Fibroblast of pulmonary artery (primary cell): Measurements from ENCODE around the gene SPTBN1.

Experiments used
- DNase-seq: peaks from one replicate; pipeline ENCODE4 v3.0.0-alpha.2; 2010; ENCODE audit warnings: low read depth
- H3K4me3 ChIP-seq: replicated peaks from 2 replicates; pipeline ENCODE4 v1.5.1; 2011; ENCODE audit warnings: low read depth, mild to moderate bottlenecking, control low read depth, low read length, moderate library complexity
- TF ChIP-seq, protein P1 (sequence below): IDR thresholded peaks from 2 replicates; pipeline ENCODE4 v1.5.1; 2011; ENCODE audit warnings: mild to moderate bottlenecking, control low read depth, low read length, inconsistent platforms; ENCODE audit errors: missing control alignments

Gene SPTBN1

DNA sequence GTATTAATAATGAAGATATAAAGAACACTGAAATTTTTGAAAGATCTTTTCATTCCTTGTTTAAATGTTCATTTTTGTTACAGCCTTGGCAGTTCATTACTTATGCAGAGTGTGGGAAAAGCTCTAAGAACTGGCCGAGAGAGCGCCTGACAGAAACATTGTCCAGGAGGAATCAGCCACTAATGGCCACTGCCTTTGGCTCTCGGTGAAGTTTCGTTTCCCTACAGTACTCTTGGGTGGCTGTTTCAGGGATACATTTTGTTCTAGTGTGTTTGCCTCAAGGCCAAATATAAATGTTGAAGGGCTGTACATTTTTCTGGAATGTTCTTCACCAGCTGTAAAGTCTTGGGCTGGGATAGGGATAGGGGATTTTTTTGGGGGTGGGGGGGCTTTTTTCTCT lies 10.7 kb downstream of the SPTBN1 start:
- DNase-seq: no peak
- TF ChIP-seq, protein P1, sequence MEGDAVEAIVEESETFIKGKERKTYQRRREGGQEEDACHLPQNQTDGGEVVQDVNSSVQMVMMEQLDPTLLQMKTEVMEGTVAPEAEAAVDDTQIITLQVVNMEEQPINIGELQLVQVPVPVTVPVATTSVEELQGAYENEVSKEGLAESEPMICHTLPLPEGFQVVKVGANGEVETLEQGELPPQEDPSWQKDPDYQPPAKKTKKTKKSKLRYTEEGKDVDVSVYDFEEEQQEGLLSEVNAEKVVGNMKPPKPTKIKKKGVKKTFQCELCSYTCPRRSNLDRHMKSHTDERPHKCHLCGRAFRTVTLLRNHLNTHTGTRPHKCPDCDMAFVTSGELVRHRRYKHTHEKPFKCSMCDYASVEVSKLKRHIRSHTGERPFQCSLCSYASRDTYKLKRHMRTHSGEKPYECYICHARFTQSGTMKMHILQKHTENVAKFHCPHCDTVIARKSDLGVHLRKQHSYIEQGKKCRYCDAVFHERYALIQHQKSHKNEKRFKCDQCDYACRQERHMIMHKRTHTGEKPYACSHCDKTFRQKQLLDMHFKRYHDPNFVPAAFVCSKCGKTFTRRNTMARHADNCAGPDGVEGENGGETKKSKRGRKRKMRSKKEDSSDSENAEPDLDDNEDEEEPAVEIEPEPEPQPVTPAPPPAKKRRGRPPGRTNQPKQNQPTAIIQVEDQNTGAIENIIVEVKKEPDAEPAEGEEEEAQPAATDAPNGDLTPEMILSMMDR: no peak
- H3K4me3 ChIP-seq: no peak overlapping the region

DNA sequence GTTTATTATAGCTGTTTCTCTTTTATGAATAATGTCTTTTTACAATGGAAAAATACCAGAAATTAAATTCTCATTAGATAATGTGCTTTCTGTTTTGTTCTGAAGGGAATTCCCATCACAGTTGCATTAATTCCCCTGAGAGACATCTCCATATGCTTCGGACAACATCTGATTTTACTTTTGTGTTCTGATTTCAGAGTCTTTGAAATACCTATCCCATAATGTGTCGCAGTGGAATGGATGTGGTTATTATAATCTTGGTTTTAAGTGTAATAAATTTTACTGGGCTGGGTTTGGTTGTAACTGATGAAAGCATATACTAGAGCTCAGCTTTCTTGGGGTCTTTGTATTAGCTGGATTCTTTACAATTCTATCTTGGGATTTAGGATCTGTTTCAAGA lies 12.5 kb downstream of the SPTBN1 start:
- DNase-seq: no peak
- H3K4me3 ChIP-seq: no peak overlapping the region
- TF ChIP-seq, protein P1: no peak

DNA sequence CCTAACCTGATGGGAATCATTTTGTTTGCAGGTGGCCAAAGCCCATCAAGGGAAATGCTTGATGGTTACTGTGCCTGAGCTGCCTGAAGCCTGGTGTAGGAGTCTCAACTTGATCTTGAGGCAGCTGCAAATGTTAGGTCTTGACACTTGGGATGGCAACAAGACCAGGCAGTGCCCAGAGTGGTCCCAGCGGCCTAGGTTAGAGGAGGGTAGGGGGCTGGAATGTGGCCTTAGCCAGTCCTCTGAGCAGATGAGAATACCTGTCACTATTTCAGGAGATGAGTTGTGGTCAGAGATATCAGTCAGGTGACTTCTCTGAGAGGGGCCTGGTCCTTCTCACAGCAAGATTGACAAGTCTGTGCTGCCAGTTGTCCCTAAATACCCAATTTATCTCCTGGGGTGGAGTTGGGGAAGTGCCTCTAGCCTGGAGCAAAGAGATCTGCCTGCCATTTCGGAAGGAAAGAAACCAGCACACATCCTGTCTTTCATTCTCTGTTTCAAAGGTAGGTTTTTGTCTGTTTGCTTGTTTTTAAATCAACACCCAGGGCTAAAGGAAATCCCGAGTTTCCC lies 13.4 kb downstream of the SPTBN1 start:
- H3K4me3 ChIP-seq: no peak overlapping the region
- no peak for DNase-seq
- TF ChIP-seq, protein P1: no peak

DNA sequence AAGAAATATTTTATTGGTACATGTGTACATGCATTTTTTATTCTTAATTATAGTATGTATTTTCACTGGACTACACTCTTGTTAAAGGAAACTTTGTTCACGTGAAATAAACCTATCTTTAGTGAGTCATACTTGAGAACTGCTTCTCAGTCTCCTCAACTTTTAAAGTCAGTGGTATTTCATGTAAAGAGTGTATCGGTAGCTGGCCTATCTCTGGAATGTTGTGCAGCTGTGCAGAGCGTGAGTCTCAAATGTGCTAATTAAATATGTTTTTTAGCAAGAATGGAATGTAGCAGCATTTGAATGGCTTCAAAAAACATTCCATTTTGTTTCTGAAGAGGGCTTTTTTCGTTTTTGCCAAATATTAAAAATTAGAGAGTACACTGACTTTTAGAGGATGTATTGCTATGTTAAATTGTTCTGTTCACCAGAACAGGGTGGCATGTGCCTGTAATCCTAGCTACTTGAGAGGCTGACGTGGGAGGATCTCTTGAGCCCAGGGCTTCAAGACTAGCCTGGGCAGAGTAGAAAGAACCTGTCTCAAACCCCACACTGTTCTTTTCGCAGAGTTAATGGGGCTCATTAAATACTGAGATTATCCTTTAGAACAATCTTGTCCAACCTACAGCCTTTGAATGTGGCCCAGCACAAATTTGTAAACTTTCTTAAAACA lies 14.3 kb downstream of the SPTBN1 start:
- DNase-seq: peak; percentile 73
- no peak overlapping the region for H3K4me3 ChIP-seq
- TF ChIP-seq, protein P1: no peak

DNA sequence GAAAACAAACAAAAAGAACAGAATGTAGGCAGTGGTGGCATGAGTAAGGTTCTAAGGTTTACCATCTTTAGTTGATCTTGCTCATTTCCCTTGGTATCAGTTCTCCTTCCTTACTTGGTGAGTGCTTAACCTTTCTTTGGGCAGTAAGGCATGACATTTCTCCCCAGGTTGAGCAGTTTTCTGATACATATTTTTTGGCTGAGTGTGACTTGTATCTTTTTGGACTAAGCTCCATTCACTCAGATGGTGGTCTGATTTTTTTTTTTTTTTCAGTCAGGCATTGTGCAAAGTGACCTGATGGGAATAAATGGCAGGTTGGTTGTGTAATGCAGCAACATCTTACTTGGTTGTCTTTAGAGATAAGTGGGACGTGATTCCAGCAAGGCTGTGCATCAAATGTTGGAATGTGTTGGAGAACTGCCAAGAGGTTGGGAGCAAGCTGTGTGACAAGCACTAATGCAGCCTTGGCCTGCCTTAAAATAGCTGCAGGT lies 15.1 kb downstream of the SPTBN1 start:
- DNase-seq: peak; percentile 90
- H3K4me3 ChIP-seq: no peak overlapping the region
- TF ChIP-seq, protein P1: no peak

DNA sequence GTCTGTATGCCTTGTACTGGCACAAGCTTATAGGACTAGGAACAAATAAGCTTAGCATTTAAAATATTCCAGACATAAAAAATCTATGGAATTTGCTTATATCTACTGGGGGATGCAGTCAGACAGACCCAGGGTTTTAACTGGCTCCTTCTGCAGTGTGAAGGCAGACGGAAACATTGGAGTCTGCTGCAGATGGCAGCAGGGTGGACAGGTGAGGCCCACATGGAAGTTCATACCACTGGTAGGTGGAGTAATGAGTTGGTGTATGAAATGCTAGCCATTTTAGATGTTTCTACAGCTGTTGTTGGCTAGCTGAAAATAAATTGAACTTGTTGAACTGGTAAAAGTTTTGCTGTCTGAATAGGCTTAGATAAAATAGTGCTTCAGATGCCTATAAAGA lies 17.7 kb downstream of the SPTBN1 start:
- H3K4me3 ChIP-seq: no peak overlapping the region
- DNase-seq: no peak
- TF ChIP-seq, protein P1: no peak

DNA sequence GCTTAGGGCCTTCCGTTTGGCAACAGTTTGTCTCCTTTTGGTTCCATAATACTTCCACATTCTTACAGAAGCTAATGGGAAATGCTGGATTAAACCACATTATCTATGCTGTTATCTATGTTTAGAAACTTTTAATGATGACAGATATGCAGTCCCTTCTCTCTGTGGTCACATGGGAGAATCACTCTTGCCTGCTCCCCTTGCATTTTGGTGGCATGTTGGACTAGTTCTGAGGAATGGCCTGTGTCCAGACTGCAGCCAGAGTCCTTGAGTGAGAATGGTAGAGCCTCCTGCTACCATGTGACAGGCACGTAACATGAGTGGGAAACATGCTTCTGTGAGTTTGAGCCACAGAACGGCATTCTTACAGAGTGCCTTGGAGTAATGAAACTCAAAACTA lies 19.2 kb downstream of the SPTBN1 start:
- no peak overlapping the region for H3K4me3 ChIP-seq
- TF ChIP-seq, protein P1: no peak

More for the DNA sequence above, 19.2 kb downstream of the SPTBN1 start:
- no peak for DNase-seq
